Body of pancreas (tissue), 4 donors: Measurements from ENCODE around the gene FBXO42. TPM values are rescaled to one million over a fixed set of nuclear protein-coding genes. Genes with fewer than 3 reads are reported as not detected.

ENCODE experiments used
- ATAC-seq: fragments of 150-250 bp; one replicate; pipeline ENCODE4 v1.9.1; 2016
- DNase-seq, 4 donors: peaks; one replicate each; pipeline ENCODE4 v3.0.0-alpha.2; 2019
- H3K27ac ChIP-seq, 4 donors: fragments of 200-600 bp; sonication (generic); 1 replicate in 3 of 4; 2 replicates in 1 of 4; pipeline versions ENCODE4 v1.5.1 to v1.6.1; 2016 to 2019; ENCODE audit warnings: mild to moderate bottlenecking in 1 of 4, mixed read lengths in 1 of 4, moderate library complexity in 1 of 4
- H3K27me3 ChIP-seq, 2 donors: fragments of 200-600 bp; sonication (generic); one replicate each; pipeline ENCODE4 v1.6.0; 2016; ENCODE audit warnings: mild to moderate bottlenecking in 1 of 2
- H3K36me3 ChIP-seq, 2 donors: fragments of 200-600 bp; sonication (generic); replicated peaks in 1 of 2; 2 replicates each; pipeline ENCODE4 v1.5.1; 2016; ENCODE audit warnings: low read depth in 2 of 2; ENCODE audit not compliant: insufficient read depth in 1 of 2
- H3K4me1 ChIP-seq: fragments of 200-600 bp; sonication (generic); one replicate; pipeline ENCODE4 v1.6.0; 2016
- H3K4me3 ChIP-seq, 2 donors: fragments of 200-600 bp; sonication (generic); 1 replicate in 1 of 2; 2 replicates in 1 of 2; pipeline ENCODE4 v1.5.1; 2016 to 2019
- H3K9me3 ChIP-seq, 3 donors: fragments of 200-600 bp; sonication (generic); 1 replicate in 2 of 3; 2 replicates in 1 of 3; pipeline ENCODE4 v1.5.1; 2016
- CTCF ChIP-seq, 7 experiments: fragments of 450-650 bp in 4 of 7; fragments of 200-600 bp in 3 of 7; sonication (generic) in 3 of 7; IDR thresholded peaks; one replicate each; pipeline ENCODE4 v1.5.1; 2016 to 2019; ENCODE audit warnings: antibody characterized with exemption in 7 of 7
- POLR2A ChIP-seq, 3 donors: fragments of 450-650 bp; IDR thresholded peaks; one replicate each; pipeline ENCODE4 v1.6.1; 2016; ENCODE audit warnings: antibody characterized with exemption in 3 of 3, mild to moderate bottlenecking in 2 of 3
- WGBS, 2 donors: methylation state at CpG; one replicate each; pipeline ENCODE4 v1.1.5; 2017; 5-methylcytosine and 5-hydroxymethylcytosine counted together
- intact Hi-C: fragments of 100-400 bp; cut with DNase I; formaldehyde crosslinking; loops from one replicate; pipeline ENCODE4 v1.15.1; 2023
- total RNA-seq, 2 donors: library from RNA; depleted of rRNA; stranded (reverse); fragments of >200 nt; gene quantifications; one replicate each; pipeline ENCODE4 v1.1.0, GENCODE V29; 2016

The FBXO42 gene
- total RNA-seq, 2 donors from 2014 or later, result 11.9 to 33.6 TPM

DNA sequence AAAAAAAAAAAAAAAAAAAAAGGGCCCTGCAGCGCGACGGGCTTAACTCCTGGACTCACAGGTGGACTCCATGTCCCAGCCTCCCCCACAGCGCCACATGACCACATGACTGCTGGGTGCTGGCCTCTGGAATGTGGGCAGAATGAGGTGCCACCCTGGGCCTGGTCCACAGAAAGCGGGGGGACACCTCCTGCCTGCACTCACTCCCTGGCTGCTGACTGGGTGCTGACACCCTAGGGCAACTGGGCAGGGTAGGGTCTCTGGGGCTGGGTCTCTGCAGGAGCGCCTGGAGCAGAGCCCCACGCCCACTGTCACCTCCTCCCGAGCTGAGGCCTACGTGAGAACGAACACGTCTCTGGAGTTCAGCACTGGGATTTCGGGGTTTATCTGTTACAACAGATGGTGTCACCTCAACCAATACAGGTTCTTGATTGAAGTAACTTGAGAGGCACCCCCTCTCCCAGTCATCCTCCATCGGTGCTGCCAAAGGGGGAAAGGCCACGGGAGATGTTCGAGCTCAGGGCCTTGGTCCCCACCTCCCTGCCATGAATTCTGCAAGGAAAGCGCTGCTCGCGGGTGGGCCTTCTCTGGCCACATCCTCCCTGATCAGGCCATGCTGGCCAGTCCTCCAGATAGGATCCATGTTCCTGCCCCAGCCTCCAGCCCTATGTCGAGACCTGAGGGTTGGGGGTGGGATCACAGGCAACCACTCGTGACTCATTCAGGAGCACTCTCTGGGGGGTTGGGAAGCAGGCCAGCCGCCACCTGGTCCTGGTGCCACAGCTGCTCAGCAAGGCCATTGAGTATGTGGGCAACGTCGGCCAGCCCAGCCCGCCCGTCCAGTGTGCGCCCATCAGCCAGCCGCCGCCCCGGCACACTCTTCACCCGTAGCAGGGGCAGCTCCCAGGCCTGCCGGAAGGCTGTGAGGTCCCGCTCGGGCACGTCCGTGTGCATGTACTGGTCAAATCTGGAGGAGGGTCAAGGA, 120.7 kb downstream of the FBXO42 start:
- peak in 1 of 4 donors; percentile 83 for DNase-seq
- no peak for ATAC-seq
- Histone ChIP-seq H3K27ac (no peak overlapping the region), H3K4me1 (peaks cover 18% of the 10 kb centered on the region), H3K4me3 (no peak overlapping the region), H3K9me3 (no peaks in the 10 kb centered on the region), H3K36me3 (no peaks in the 10 kb centered on the region), H3K27me3 (no peaks in the 10 kb centered on the region)
- TF ChIP-seq CTCF (IDR thresholded peaks at IDR 0.05), result no peak
- no peak for TF ChIP-seq POLR2A (IDR thresholded peaks at IDR 0.05)
- WGBS, 2 donors, result 89 to 90% methylated on average over 6 to 34 of the region's 35 CpGs
- intact Hi-C loops, result no loop called here

DNA sequence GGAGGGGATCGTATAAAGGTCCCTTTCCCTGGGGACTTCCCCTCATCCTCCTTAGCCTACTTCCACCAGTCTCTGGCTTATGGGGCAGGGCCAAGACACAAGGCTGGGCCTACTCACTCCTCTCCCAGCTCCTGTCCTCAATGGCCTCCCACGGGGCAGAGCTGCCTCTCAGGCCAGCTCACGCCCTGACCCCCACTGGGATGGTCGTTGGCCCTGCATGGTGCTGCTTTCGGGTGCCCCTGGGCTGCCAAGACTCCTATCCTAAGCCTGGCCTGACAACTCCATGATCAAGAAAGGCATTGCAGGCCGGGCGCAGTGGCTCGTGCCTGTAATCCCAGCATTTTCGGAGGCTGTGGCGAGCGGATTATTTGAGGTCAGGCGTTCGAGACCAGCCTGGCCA, 121.5 kb downstream of the FBXO42 start:
- H3K9me3 ChIP-seq, result no peaks in the 10 kb centered on the region
- no peak overlapping the region for H3K27ac ChIP-seq
- no peak overlapping the region for H3K4me3 ChIP-seq
- H3K27me3 ChIP-seq, result no peaks in the 10 kb centered on the region
- TF ChIP-seq POLR2A (IDR thresholded peaks at IDR 0.05) (no peak), CTCF (IDR thresholded peaks at IDR 0.05) (no peak)
- intact Hi-C loops, result no loop called here
- ATAC-seq, result no peak
- DNase-seq, result no peak
- no peaks in the 10 kb centered on the region for H3K36me3 ChIP-seq
- 82 to 94% methylated on average over 4 to 13 of the region's 13 CpGs for WGBS, 2 donors
- peaks cover 17% of the 10 kb centered on the region for H3K4me1 ChIP-seq

DNA sequence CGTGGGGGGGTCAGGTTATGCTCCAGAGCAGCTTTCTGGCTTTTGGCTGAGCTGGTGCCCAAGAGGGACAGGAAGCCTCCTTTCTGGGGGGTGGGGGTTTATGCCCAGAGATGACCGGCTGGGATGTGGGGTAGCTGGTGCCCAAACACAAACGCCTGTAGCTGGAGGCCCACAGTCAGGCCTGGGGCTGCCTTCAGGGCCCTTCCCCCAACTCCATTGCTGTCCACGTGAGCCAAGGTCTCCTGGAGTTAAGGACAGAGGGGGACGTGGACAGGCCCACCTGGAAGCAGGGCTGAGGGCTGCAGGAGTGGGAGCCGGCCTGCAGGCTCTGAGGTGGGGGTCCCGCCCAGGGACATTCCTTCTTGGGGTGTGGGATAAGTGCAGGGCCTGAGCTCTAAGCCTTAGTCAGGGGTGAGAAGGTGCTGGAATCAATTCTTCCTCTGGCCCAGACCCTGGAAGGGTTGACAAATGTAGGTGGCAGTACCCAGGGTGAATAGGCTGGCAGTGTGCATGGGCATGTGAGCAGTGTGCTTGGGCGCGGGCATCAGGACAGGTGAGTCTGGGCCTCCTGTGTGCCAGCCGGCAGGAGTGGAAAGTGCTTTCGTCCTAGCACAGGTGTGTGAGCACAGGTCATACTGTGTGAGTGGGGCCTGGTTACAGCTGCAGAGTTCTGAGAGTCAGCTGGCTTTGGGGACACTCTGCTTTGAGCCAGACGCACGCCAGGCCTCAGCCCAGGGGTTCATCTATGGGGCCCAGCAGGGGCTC, 122.1 kb downstream of the FBXO42 start:
- ATAC-seq, result no peak

GRCh38 chr1:16226490-16227179, 125.6 kb downstream of the FBXO42 start:
- WGBS, 2 donors, result 19% methylated on average over 13 to 38 of the region's 46 CpGs
- peak; percentile 75 to 83 (median 80) for DNase-seq
- Histone ChIP-seq H3K36me3 (no peaks in the 10 kb centered on the region), H3K4me1 (peaks cover 16% of the 10 kb centered on the region), H3K4me3 (no peak overlapping the region), H3K27ac (peak overlapping the region; percentile 39 to 69 (median 54)), H3K27me3 (no peaks in the 10 kb centered on the region), H3K9me3 (no peaks in the 10 kb centered on the region)
- intact Hi-C loops, result no loop called here
- ATAC-seq, result peak; percentile 85
- TF ChIP-seq POLR2A (IDR thresholded peaks at IDR 0.05), result peak in 2 of 3 donors; percentile 58 to 59
- no peak for TF ChIP-seq CTCF (IDR thresholded peaks at IDR 0.05)

More for the DNA sequence above, 122.1 kb downstream of the FBXO42 start:
- Histone ChIP-seq H3K27ac (no peak overlapping the region), H3K27me3 (no peaks in the 10 kb centered on the region), H3K4me3 (no peak overlapping the region), H3K4me1 (peaks cover 16% of the 10 kb centered on the region), H3K9me3 (no peaks in the 10 kb centered on the region), H3K36me3 (no peaks in the 10 kb centered on the region)
- TF ChIP-seq POLR2A (IDR thresholded peaks at IDR 0.05), result no peak
- no peak for TF ChIP-seq CTCF (IDR thresholded peaks at IDR 0.05)
- WGBS, 2 donors, result 81 to 84% methylated on average over 7 to 13 of the region's 13 CpGs
- intact Hi-C loops, result no loop called here
- no peak for DNase-seq
